Fibroblast of villous mesenchyme (primary cell): Measurements from ENCODE around the gene HES7. TPM values are rescaled to one million over a fixed set of nuclear protein-coding genes. Genes with fewer than 3 reads are reported as not detected.

Source experiments
- DNase-seq: peaks from one replicate; pipeline ENCODE4 v3.0.0-alpha.2; 2010; ENCODE audit warnings: low read depth
- H3K4me3 ChIP-seq: 2 replicates; pipeline ENCODE4 v1.5.1; 2011; ENCODE audit warnings: low read depth, mild to moderate bottlenecking, low read length
- total RNA-seq: library from RNA; depleted of rRNA; stranded (reverse); fragments of >200 nt; gene quantifications from 2 replicates; pipeline ENCODE4 v1.2.3, GENCODE V29; 2012
- TF ChIP-seq, protein P1 (sequence below): IDR thresholded peaks from 2 replicates; pipeline ENCODE4 v1.5.1; 2012; ENCODE audit warnings: low read depth, mild to moderate bottlenecking, low read length; ENCODE audit not compliant: insufficient read depth

HES7 gene
- total RNA-seq, 1 donor = not detected

DNA sequence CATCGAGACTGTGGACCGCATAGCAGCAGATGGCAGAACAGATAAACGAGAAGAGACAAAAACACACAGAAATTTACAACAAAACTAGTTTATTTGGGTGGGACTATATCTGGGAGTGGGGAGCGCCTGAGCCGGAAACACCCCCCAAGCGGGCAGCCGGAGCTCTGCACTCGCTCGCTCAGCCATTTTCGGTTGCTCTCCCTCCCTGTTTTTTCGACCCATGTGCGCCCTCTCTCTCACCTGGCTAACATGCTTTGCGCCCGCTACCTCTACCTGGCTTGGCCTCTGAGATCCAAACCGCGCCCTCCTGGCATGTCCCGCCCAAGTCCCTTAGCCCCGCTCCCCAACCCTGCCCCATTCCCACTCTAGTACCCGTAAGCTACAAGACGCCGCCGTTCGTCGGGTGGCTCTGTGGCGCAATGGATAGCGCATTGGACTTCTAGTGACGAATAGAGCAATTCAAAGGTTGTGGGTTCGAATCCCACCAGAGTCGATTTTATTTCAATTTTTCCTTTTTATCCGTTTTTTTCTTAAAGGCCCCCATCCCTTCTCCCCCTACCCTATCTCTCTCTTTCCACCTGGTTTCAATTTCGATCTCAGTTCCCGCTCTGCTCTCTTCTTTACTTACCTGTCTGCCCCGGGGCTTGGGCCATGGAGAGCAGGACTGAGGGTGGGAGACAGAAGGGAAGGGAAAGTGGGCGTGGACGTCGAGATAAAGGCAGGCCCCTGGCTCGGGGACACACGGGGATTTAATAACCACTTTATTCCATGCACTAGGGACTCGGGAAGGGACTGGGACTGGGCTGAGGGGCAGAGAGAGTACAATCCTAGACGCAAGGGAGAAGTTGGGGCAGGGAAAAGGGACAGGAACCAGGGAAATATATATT, 3.1 kb downstream of the HES7 start:
- DNase-seq = peak; percentile 71
- H3K4me3 ChIP-seq = peak overlapping the region; percentile 79
- TF ChIP-seq, protein P1, sequence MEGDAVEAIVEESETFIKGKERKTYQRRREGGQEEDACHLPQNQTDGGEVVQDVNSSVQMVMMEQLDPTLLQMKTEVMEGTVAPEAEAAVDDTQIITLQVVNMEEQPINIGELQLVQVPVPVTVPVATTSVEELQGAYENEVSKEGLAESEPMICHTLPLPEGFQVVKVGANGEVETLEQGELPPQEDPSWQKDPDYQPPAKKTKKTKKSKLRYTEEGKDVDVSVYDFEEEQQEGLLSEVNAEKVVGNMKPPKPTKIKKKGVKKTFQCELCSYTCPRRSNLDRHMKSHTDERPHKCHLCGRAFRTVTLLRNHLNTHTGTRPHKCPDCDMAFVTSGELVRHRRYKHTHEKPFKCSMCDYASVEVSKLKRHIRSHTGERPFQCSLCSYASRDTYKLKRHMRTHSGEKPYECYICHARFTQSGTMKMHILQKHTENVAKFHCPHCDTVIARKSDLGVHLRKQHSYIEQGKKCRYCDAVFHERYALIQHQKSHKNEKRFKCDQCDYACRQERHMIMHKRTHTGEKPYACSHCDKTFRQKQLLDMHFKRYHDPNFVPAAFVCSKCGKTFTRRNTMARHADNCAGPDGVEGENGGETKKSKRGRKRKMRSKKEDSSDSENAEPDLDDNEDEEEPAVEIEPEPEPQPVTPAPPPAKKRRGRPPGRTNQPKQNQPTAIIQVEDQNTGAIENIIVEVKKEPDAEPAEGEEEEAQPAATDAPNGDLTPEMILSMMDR = peak; percentile 36

DNA sequence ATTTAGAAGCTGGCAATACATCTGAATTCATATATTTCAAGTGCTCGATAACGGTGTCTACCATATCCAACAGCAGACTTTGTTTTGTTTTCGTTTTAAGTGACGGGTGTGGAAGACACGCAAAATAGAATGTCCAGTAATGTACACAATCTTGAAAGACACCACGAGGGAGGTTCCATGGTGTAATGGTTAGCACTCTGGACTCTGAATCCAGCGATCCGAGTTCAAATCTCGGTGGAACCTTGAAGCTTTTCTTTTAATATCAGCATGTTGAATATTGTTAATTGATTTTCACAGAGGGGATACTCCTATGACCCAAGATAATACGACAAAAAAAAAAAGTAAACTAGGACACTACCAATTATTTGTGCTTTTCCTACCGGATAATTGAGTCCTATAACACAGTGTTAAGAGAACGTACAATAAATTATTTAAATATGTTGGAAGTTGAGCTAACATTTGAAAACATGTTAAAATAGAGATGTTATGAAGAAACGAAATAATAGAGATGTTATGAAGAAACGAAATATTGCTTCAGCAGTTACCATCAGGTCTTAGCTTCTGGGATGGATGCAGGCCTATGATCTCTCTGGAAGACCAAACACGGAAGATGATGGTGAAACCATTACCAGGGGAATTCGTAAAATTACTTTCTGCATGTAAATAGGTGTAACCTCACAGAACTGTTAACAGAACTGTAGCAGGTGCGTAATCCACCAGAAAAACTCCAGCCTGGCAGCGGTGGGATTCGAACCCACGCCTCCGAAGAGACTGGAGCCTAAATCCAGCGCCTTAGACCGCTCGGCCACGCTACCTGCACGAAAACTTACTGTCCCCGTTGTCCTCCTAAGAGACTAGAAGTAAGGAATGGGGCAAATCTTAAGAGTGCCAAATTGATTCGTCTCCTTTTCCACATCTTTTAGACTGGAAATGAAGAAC, 4.1 kb downstream of the HES7 start:
- TF ChIP-seq, protein P1 = no peak
- H3K4me3 ChIP-seq = peak overlapping the region; percentile 79
- peak; percentile 96 for DNase-seq

DNA sequence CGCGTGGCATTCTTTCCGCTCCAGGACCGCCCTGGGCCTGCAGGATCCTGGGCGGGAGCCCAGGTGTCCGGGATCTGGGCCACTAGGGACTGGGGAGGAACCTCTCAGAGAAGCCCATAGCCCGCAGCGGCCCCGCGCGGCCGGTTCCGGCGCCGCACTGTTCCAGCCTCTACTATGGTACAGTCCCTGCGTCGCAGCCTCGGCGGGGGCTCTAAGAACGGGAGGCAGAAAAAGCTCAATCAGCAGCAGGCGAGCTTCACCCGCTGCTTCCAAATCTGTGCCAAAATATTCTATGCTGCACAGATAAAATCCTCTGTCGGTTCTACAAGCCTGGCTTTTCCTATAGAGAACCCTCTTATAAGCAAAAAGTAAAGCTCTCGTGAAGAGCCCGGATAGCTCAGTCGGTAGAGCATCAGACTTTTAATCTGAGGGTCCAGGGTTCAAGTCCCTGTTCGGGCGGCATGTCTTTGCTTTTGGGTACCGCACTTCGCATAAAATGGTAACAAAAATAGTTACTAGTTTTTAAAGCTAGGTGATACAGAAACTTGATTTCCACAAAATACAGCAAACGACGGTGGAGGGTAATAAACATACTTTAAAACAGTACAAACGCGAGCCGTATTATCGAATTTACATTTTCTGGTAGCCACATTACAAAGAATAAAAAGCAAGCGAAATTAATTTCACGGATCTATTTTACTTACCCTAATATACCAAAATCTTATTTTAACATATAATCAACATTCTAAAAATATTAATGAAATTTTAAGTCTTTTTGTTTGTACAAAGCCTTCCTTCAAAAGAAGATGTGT, 4.9 kb downstream of the HES7 start:
- TF ChIP-seq, protein P1 = peak; percentile 92
- peak; percentile 83 for DNase-seq
- peak overlapping the region; percentile 73 for H3K4me3 ChIP-seq

DNA sequence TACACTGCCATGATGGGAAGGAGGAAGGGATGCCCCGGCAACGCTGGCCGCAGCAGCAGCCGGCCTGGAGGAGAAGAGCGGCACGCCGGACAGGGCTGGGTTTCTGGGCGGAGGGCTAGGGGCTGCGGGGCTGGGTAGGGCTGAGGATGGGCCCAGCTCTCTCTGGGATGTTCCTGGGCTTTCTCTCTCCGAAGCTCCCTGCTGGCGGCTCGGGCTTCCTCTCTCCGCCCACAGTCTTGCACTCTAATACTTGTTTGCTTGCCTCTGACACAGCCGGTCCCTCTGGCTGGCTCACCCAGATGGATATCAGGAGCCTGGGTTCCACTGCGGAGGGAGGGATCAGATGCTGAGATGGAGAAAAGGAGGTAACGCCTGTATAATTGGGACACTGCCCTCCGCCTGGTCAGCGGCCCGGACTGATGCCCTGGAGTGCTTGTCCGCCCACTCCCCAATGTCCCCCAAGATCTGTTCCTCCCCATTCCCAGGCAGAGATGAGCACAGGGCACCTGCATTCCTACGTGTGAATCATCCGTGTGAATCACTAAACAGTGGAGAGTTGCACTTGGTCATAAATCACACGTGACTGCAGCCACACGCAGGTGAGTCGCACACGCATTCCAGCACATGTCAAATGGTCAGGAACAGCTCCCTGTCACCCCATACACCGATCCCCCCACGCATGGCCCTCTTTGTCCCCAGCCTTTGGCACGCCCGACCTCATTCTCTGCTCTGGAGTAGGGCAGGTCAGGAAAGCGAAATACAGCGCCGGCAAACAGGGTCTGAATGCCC, 5.7 kb downstream of the HES7 start, which contains the start of gene ALOXE3:
Gene ALOXE3 (minus strand): TSS at position 535 of the 789 bp plus-strand sequence. CDS start 524 bp downstream, at position 11.
- TF ChIP-seq, protein P1 = no peak
- peak within 1 kb of the TSS; percentile 73 for H3K4me3 ChIP-seq
- peak; percentile 51 for DNase-seq

DNA sequence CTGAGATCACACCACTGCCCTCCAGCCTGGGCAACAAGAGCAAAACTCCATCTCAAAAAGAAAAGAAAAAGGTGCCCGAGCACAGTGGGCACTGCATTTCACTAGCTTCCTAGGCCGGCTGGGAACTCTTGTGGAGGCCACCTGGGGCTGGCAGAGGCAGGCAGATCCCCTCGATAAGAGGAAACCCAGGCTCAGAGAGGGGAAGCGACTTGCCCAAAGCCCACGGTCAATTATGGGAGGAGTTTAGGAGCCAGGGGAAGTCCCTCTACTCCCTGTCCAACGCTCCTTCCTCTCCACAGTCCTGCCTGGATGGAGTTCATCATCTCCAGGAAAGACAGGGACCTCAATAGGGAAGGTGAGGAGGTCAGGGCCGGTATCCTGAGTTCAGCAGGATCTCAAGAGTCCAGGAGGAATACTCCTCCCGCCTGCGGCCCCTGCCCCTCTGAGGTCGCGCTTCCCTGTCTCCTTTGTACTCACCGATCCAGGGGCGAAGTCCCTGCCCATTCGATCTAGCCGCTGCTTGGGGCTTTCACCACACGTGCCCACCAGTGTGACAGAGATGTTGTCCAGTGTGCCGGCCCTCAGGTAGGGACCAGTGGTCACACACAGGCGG, 6.4 kb downstream of the HES7 start:
- no peak for DNase-seq
- TF ChIP-seq, protein P1 = no peak
- peak overlapping the region; percentile 73 for H3K4me3 ChIP-seq
